Adrenal gland (tissue), 12 donors: ENCODE measurements around the gene KCNMA1. TPM values are rescaled to one million over a fixed set of nuclear protein-coding genes. Genes with fewer than 3 reads are reported as not detected.

Experiments used
- DNase-seq, 7 donors: peaks; one replicate each; pipeline ENCODE4 v3.0.0-alpha.2; 2019 to 2020
- H3K27ac ChIP-seq, 5 donors: fragments of 200-600 bp; sonication (generic) in 4 of 5; 1 replicate in 3 of 5; 2 replicates in 2 of 5; pipeline versions ENCODE4 v1.5.1 to v1.8.0; 2016 to 2020; ENCODE audit warnings: mild to moderate bottlenecking in 1 of 5
- H3K27me3 ChIP-seq: fragments of 200-600 bp; 2 replicates; pipeline ENCODE4 v1.8.0; 2021
- H3K36me3 ChIP-seq, 2 donors: fragments of 200-600 bp; replicated peaks in 1 of 2; 1 replicate in 1 of 2; 2 replicates in 1 of 2; pipeline versions ENCODE4 v1.5.1 to v1.8.0; 2018 to 2022
- H3K4me1 ChIP-seq, 2 donors: fragments of 200-600 bp; replicated peaks in 1 of 2; 1 replicate in 1 of 2; 2 replicates in 1 of 2; pipeline versions ENCODE4 v1.5.1 to v1.8.0; 2018 to 2021
- H3K4me3 ChIP-seq, 4 donors: fragments of 200-600 bp; sonication (generic) in 3 of 4; one replicate each; pipeline ENCODE4 v1.5.1; 2016 to 2018
- H3K9me3 ChIP-seq, 3 donors: fragments of 200-600 bp; sonication (generic) in 1 of 3; replicated peaks in 1 of 3; 1 replicate in 2 of 3; 2 replicates in 1 of 3; pipeline versions ENCODE4 v1.5.1 to v1.8.0; 2016 to 2021
- POLR2A ChIP-seq, 2 donors: fragments of 450-650 bp; IDR thresholded peaks; one replicate each; pipeline ENCODE4 v1.6.1; 2017; ENCODE audit warnings: antibody characterized with exemption in 2 of 2, mild to moderate bottlenecking in 2 of 2, moderate library complexity in 1 of 2
- WGBS, 4 donors: extraction: QIAGEN DNeasy Blood & Tissue Kit in 2 of 4; methylation state at CpG; one replicate each; pipeline versions ENCODE4 v1.1.5 to v1.1.7; 2013 to 2017; 5-methylcytosine and 5-hydroxymethylcytosine counted together
- intact Hi-C, 2 donors: fragments of 100-400 bp; cut with DNase I; formaldehyde crosslinking; loops; one replicate each; pipeline versions ENCODE4 v1.14.1 to v1.15.0; 2022 to 2023
- polyA plus RNA-seq, 3 donors: library from polyadenylated mRNA; stranded (reverse); fragments of 200-250 nt in 2 of 3; fragments of 350-450 nt in 1 of 3; fragmentation: Illumina TruSeq in 1 of 3; extraction: RNeasy Lipid Tissue Mini Kit (QIAGEN cat#74804) in 1 of 3; gene quantifications; one replicate each; pipeline ENCODE4 v1.2.3, GENCODE V29; 2013 to 2014
- total RNA-seq, 9 donors: library from RNA; depleted of rRNA in 4 of 9; stranded (reverse); fragments of >200 nt in 4 of 9; fragments of 120-200 nt in 1 of 9; fragmentation: NEBNext Ultra II Directional in 1 of 9; extraction: Animal tissue kit (Norgen Biotek cat#: 25700) in 1 of 9; gene quantifications; one replicate each; pipeline versions ENCODE4 v1.1.0 to v1.2.4, GENCODE V29; 2013 to 2023
- TF ChIP-seq, protein P1 (sequence below), 6 experiments: fragments of 450-650 bp in 4 of 6; fragments of 200-600 bp in 2 of 6; sonication (generic) in 1 of 6; IDR thresholded peaks; 1 replicate in 5 of 6; 2 replicates in 1 of 6; pipeline versions ENCODE4 v1.5.1 to v1.8.0; 2016 to 2021; ENCODE audit warnings: antibody characterized with exemption in 6 of 6, mild to moderate bottlenecking in 2 of 6, moderate library complexity in 1 of 6
- donor health status: healthy with polysubstance abuse.
- donor health status: Bipolar disorder and iron deficiency.
- donor health status: DM: yes; HTN: yes; CAD: no.
- donor health status: DM: no; HTN: no; CAD: no.
- donor health status: DM: no; HTN: no; CAD: no.
- donor health status: DM: yes; HTN: yes; CAD: no.

The KCNMA1 gene
- total and polyA plus RNA-seq, 12 donors: 6.4 to 37.7 (median 13.4) TPM

DNA sequence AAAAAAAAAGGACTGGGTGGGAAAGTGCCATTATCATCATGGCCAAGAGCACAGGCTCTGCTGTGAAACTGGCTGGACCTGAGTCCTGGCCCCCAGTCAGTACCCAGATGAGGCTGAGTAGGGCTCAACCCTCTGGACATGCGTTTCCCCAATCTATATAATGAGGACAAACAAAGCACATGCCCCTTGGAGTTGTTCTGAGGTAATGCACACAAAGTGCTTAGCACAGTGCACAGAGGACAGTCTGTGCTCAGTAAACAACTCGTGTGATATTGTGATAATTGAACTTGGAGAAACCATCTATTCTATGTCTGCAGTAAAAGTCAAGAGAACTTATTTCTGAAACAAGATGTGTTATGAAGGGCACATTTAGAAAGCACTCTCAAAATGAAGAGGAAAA, 138.8 kb downstream of the KCNMA1 start:
- intact Hi-C loops: loop anchor here in 1 of 2 donors (10.0 kb wide), 1 partner anchor 324 kb away; no protein-coding TSS in a partner anchor
- H3K36me3 ChIP-seq: no peaks in the 10 kb centered on the region
- H3K27me3 ChIP-seq: no peaks in the 10 kb centered on the region
- 57 to 89% (median 88%) methylated on average over 2 of the region's 2 CpGs for WGBS, 4 donors
- TF ChIP-seq, protein P1, sequence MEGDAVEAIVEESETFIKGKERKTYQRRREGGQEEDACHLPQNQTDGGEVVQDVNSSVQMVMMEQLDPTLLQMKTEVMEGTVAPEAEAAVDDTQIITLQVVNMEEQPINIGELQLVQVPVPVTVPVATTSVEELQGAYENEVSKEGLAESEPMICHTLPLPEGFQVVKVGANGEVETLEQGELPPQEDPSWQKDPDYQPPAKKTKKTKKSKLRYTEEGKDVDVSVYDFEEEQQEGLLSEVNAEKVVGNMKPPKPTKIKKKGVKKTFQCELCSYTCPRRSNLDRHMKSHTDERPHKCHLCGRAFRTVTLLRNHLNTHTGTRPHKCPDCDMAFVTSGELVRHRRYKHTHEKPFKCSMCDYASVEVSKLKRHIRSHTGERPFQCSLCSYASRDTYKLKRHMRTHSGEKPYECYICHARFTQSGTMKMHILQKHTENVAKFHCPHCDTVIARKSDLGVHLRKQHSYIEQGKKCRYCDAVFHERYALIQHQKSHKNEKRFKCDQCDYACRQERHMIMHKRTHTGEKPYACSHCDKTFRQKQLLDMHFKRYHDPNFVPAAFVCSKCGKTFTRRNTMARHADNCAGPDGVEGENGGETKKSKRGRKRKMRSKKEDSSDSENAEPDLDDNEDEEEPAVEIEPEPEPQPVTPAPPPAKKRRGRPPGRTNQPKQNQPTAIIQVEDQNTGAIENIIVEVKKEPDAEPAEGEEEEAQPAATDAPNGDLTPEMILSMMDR (IDR thresholded peaks at IDR 0.05): no peak
- TF ChIP-seq POLR2A (IDR thresholded peaks at IDR 0.05): no peak
- DNase-seq: no peak
- peaks cover 0 to 19% of the 10 kb centered on the region in 2 donors for H3K4me1 ChIP-seq
- no peak overlapping the region for H3K27ac ChIP-seq
- no peaks in the 10 kb centered on the region for H3K9me3 ChIP-seq
- no peak overlapping the region for H3K4me3 ChIP-seq

DNA sequence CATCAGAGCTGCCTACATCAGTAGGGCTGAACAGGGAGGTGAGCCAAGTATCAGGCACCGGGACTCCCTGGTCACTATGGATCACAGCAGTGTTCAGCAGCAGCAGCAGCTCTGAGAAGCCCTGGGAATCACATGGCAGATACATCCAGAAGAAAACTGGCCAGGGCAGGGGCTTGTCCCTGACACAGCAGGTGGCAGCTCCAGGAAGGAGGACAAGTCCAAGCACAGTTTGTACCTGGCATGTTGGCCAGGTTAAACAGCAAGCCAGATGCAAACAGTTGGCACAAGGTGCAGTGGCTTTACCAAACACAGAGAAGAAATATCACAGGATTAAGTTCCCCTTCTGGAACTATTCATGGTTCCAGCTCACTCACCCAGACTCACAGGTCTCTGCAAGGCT, 139.4 kb downstream of the KCNMA1 start:
- H3K27me3 ChIP-seq: no peaks in the 10 kb centered on the region
- intact Hi-C loops: loop anchor here in 1 of 2 donors (10.0 kb wide), 1 partner anchor 323 kb away; no protein-coding TSS in a partner anchor
- H3K4me1 ChIP-seq: peaks cover 0 to 19% of the 10 kb centered on the region in 2 donors
- TF ChIP-seq, protein P1 (IDR thresholded peaks at IDR 0.05): no peak
- TF ChIP-seq POLR2A (IDR thresholded peaks at IDR 0.05): no peak
- H3K4me3 ChIP-seq: no peak overlapping the region
- no peaks in the 10 kb centered on the region for H3K9me3 ChIP-seq
- H3K36me3 ChIP-seq: no peaks in the 10 kb centered on the region
- no peak for DNase-seq
- WGBS, 4 donors: 38 to 69% (median 45%) methylated on average over 1 of the region's 1 CpG
- H3K27ac ChIP-seq: no peak overlapping the region

DNA sequence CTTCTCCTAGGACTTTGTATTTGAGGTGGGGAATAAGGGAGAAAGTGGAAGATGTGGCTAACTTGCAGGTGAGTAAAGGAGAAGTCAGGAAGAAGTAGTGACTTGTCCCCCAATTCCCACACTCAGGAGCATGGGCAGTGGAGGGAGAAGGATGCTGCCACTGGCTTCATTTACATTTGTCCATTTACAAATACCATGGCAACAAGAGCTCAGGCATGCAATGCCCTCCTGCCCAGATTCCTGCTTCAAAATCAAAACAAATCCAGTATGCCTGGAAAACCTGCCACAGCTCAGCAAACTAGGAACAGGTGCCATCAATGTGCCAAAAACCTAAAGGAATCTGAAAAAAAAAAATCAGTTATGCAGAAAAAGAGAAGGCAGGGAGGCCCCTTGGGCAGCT, 139.9 kb downstream of the KCNMA1 start:
- no peak overlapping the region for H3K27ac ChIP-seq
- intact Hi-C loops: loop anchor here in 1 of 2 donors (10.0 kb wide), 1 partner anchor 323 kb away; no protein-coding TSS in a partner anchor
- TF ChIP-seq, protein P1 (IDR thresholded peaks at IDR 0.05): no peak
- TF ChIP-seq POLR2A (IDR thresholded peaks at IDR 0.05): no peak
- no peak overlapping the region for H3K4me3 ChIP-seq
- H3K27me3 ChIP-seq: no peaks in the 10 kb centered on the region
- H3K36me3 ChIP-seq: no peaks in the 10 kb centered on the region
- H3K4me1 ChIP-seq: peaks cover 0 to 19% of the 10 kb centered on the region in 2 donors
- no peaks in the 10 kb centered on the region for H3K9me3 ChIP-seq
- no peak for DNase-seq

DNA sequence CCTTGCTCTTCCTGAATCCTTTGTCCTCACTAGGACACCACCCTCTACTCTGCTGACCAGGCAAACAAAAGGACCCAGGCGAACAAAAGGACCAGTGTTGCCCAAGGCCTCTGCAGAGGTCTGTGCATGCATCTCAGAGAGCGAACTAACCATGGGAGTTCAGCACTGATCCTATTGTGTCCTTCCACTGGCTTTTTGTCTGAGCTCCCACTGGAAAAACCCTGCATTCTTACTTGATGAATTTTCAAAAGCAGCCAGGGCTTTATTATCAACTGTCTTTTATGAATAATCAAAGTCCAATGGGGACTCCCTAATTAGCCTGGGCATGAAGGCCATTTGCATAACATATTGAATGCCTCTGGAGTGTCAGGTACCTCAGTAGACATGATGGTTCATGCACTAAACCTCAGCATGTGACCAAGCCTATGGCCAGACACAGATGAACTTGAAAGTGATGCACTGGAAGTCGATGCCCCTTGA, 140.6 kb downstream of the KCNMA1 start:
- TF ChIP-seq, protein P1 (IDR thresholded peaks at IDR 0.05): no peak
- no peak for TF ChIP-seq POLR2A (IDR thresholded peaks at IDR 0.05)
- Histone ChIP-seq H3K9me3 (no peaks in the 10 kb centered on the region), H3K36me3 (no peaks in the 10 kb centered on the region), H3K27me3 (no peaks in the 10 kb centered on the region), H3K27ac (no peak overlapping the region), H3K4me3 (no peak overlapping the region), H3K4me1 (peaks cover 0 to 18% of the 10 kb centered on the region in 2 donors)
- no peak for DNase-seq
- 84 to 92% (median 87%) methylated on average over 3 of the region's 3 CpGs for WGBS, 4 donors
- intact Hi-C loops: loop anchor here in 1 of 2 donors (10.0 kb wide), 1 partner anchor 322 kb away; no protein-coding TSS in a partner anchor
